HFFc6 (cell line): Measurements from ENCODE around the gene ZFPL1. TPM values are rescaled to one million over a fixed set of nuclear protein-coding genes. Genes with fewer than 3 reads are reported as not detected.

Experiments used
- DNase-seq: peaks from one replicate; pipeline ENCODE4 v3.0.0-alpha.2; 2018
- H3K27ac Mint-ChIP-seq: 2 replicates; pipeline ENCODE4 v1.8.0; 2020; ENCODE audit warnings: mild to moderate bottlenecking, mixed read lengths
- H3K27me3 Mint-ChIP-seq: 2 replicates; pipeline ENCODE4 v1.8.0; 2021; ENCODE audit warnings: mild to moderate bottlenecking, moderate library complexity, mixed read lengths; ENCODE audit not compliant: insufficient read depth
- H3K36me3 Mint-ChIP-seq: 2 replicates; pipeline ENCODE4 v1.8.0; 2021; ENCODE audit warnings: low read depth, mixed read lengths
- H3K4me1 Mint-ChIP-seq: 2 replicates; pipeline ENCODE4 v1.8.0; 2020; ENCODE audit warnings: low read depth, mixed read lengths
- H3K4me3 Mint-ChIP-seq: 2 replicates; pipeline ENCODE4 v1.8.0; 2020; ENCODE audit warnings: mild to moderate bottlenecking, moderate library complexity, mixed read lengths
- H3K9me3 Mint-ChIP-seq: 2 replicates; pipeline ENCODE4 v1.8.0; 2020; ENCODE audit warnings: mild to moderate bottlenecking, mixed read lengths
- total RNA-seq, 6 experiments: library from RNA; stranded (reverse); fragmentation: NEBNext Ultra II Directional; extraction: Animal tissue kit (Norgen Biotek cat#: 25700); gene quantifications; 2 replicates in 1 of 6; 3 replicates in 5 of 6; pipeline ENCODE4 v1.2.3, GENCODE V29; 2021
- TF ChIP-seq, protein P1 (sequence below): fragments of 200-600 bp; sonication (generic); IDR thresholded peaks from 2 replicates; pipeline ENCODE4 v1.5.0; 2021; ENCODE audit warnings: antibody characterized with exemption, mild to moderate bottlenecking

ZFPL1 gene
- total RNA-seq, 6 experiments from 2014 or later: 41.0 to 56.6 (median 53.6) TPM

DNA sequence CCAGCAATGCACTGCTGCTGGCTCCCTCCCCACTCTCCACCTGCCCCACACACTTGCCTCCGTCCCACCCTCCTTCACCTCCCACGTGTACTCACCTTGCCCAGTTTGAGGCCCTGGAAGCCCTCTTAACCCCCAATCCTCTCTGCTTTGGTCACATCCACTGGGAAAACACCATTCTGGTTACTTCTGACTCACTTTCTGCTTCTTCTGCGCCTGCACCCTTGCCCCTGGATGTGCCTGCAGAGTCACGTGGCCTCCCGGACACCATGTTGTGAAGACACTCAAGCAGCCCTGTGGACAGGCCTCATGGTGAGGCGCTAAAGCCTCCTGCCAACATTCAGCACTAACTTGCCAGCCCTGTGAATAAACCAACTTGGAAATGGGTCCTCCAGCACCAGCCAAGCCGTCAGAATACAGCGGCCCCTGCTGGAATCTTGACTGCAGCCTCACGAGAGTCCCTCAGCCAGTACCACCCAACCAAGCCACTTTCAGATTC lies 23.1 kb upstream of the ZFPL1 start:
- TF ChIP-seq, protein P1, sequence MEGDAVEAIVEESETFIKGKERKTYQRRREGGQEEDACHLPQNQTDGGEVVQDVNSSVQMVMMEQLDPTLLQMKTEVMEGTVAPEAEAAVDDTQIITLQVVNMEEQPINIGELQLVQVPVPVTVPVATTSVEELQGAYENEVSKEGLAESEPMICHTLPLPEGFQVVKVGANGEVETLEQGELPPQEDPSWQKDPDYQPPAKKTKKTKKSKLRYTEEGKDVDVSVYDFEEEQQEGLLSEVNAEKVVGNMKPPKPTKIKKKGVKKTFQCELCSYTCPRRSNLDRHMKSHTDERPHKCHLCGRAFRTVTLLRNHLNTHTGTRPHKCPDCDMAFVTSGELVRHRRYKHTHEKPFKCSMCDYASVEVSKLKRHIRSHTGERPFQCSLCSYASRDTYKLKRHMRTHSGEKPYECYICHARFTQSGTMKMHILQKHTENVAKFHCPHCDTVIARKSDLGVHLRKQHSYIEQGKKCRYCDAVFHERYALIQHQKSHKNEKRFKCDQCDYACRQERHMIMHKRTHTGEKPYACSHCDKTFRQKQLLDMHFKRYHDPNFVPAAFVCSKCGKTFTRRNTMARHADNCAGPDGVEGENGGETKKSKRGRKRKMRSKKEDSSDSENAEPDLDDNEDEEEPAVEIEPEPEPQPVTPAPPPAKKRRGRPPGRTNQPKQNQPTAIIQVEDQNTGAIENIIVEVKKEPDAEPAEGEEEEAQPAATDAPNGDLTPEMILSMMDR: peak; percentile 61
- no peak overlapping the region for H3K4me3 Mint-ChIP-seq
- no peaks in the 10 kb centered on the region for H3K9me3 Mint-ChIP-seq
- H3K36me3 Mint-ChIP-seq: no peaks in the 10 kb centered on the region
- peaks cover 7% of the 10 kb centered on the region; the same call in 1 of the 2 replicates for H3K4me1 Mint-ChIP-seq
- peak; percentile 17 for DNase-seq
- H3K27ac Mint-ChIP-seq: no peak overlapping the region
- peaks cover 9% of the 10 kb centered on the region for H3K27me3 Mint-ChIP-seq

GRCh38 chr11:65063532-65063931 lies 20.5 kb upstream of the ZFPL1 start:
- peaks cover 7% of the 10 kb centered on the region; the same call in 1 of the 2 replicates for H3K4me1 Mint-ChIP-seq
- H3K9me3 Mint-ChIP-seq: no peaks in the 10 kb centered on the region
- DNase-seq: no peak
- no peak overlapping the region for H3K4me3 Mint-ChIP-seq
- TF ChIP-seq, protein P1: no peak
- no peaks in the 10 kb centered on the region for H3K36me3 Mint-ChIP-seq
- peaks cover 7% of the 10 kb centered on the region for H3K27me3 Mint-ChIP-seq
- no peak overlapping the region for H3K27ac Mint-ChIP-seq

- H3K4me1 Mint-ChIP-seq: peaks cover 7% of the 10 kb centered on the region; the same call in 1 of the 2 replicates
- no peaks in the 10 kb centered on the region for H3K36me3 Mint-ChIP-seq
- no peak for DNase-seq
- no peak overlapping the region for H3K4me3 Mint-ChIP-seq
- no peaks in the 10 kb centered on the region for H3K9me3 Mint-ChIP-seq
- peaks cover 2% of the 10 kb centered on the region; the same call in 1 of the 2 replicates for H3K27me3 Mint-ChIP-seq
- H3K27ac Mint-ChIP-seq: no peak overlapping the region
- TF ChIP-seq, protein P1: no peak
Observed at GRCh38 chr11:65064847-65065240, 19.2 kb upstream of the ZFPL1 start.

- H3K9me3 Mint-ChIP-seq: no peaks in the 10 kb centered on the region
- H3K4me3 Mint-ChIP-seq: no peak overlapping the region
- no peak for DNase-seq
- H3K27ac Mint-ChIP-seq: no peak overlapping the region
- peaks cover 4% of the 10 kb centered on the region; the same call in 1 of the 2 replicates for H3K4me1 Mint-ChIP-seq
- TF ChIP-seq, protein P1: no peak
- no peaks in the 10 kb centered on the region; the same call in 1 of the 2 replicates for H3K27me3 Mint-ChIP-seq
- no peaks in the 10 kb centered on the region for H3K36me3 Mint-ChIP-seq
Observed at GRCh38 chr11:65065851-65066250, 18.2 kb upstream of the ZFPL1 start.

DNA sequence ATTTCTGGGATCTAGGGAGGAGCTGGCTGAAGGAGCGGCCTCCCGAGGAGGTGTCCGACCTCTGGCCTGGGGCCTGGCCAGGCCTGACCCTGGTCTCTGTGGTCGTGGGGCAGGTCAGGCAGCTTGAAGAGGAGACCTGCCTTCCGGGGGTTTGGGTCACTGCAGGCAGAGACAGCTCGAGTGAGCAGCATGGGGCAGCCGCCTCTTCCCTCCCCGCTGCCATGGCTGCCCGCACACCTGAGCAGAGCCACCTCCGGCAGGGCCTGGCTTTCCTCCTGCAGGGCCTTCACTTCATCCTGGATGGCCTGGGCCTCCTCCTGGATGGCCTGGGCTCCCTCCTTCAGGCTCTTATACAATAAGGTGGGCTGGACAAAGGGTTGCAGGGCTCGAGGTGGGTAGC lies 17.7 kb upstream of the ZFPL1 start:
- Mint-ChIP-seq H3K9me3 (no peaks in the 10 kb centered on the region), H3K36me3 (no peaks in the 10 kb centered on the region), H3K27ac (no peak overlapping the region), H3K27me3 (no peaks in the 10 kb centered on the region; the same call in 1 of the 2 replicates), H3K4me1 (no peaks in the 10 kb centered on the region), H3K4me3 (no peak overlapping the region)
- DNase-seq: no peak
- TF ChIP-seq, protein P1: no peak
